NB4 (cell line): ENCODE measurements around the gene DPP9.

Experiments
- CTCF ChIP-seq: IDR thresholded peaks from one replicate; pipeline ENCODE4 v1.5.1; 2012; ENCODE audit warnings: low read depth, low read length
- MAX ChIP-seq: IDR thresholded peaks from 2 replicates; pipeline ENCODE4 v1.6.1; 2011; ENCODE audit warnings: low read depth, low read length
- POLR2A ChIP-seq: IDR thresholded peaks from 2 replicates; pipeline ENCODE4 v1.6.1; 2011; ENCODE audit warnings: mild to moderate bottlenecking; ENCODE audit not compliant: insufficient read length; ENCODE audit errors: extremely low read depth

GRCh38 chr19:4732680-4733114, 9.1 kb upstream of the DPP9 start:
- TF ChIP-seq CTCF (peak; percentile 38), MAX (no peak), POLR2A (no peak)
